OCI-LY1 (cell line): ENCODE data around the gene TRPC4.

Experiments used
- H2AFZ ChIP-seq: fragments of 200-600 bp; sonication (generic), shearing (Covaris generic); 2 replicates; pipeline ENCODE4 v1.6.0; 2014; ENCODE audit warnings: antibody characterized with exemption, mild to moderate bottlenecking, low read length
- H3F3A ChIP-seq: fragments of 200-600 bp; sonication (generic), shearing (Covaris generic); 2 replicates; pipeline ENCODE4 v1.6.0; 2014; ENCODE audit warnings: mild to moderate bottlenecking, antibody characterized with exemption, low read length, moderate library complexity; ENCODE audit not compliant: insufficient read depth
- H3K27ac ChIP-seq: fragments of 200-600 bp; sonication (generic); 2 replicates; pipeline ENCODE4 v1.5.1; 2014; ENCODE audit warnings: low read length, mixed run types, mild to moderate bottlenecking, low read depth; ENCODE audit not compliant: poor library complexity, severe bottlenecking
- H3K27me3 ChIP-seq: fragments of 200-600 bp; sonication (generic); 2 replicates; pipeline ENCODE4 v1.6.0; 2014; ENCODE audit warnings: antibody characterized with exemption, mild to moderate bottlenecking, low read length, moderate library complexity; ENCODE audit not compliant: insufficient read depth
- H3K36me3 ChIP-seq: fragments of 200-600 bp; sonication (generic); 2 replicates; pipeline ENCODE4 v1.6.1; 2014; ENCODE audit warnings: mild to moderate bottlenecking, antibody characterized with exemption, low read length, moderate library complexity, mixed read lengths; ENCODE audit not compliant: insufficient read depth
- H3K4me1 ChIP-seq: fragments of 200-600 bp; sonication (generic); 2 replicates; pipeline ENCODE4 v1.5.1; 2014; ENCODE audit warnings: mild to moderate bottlenecking, low read length, moderate library complexity; ENCODE audit not compliant: insufficient read depth, severe bottlenecking
- H3K4me2 ChIP-seq: fragments of 200-600 bp; sonication (generic), shearing (Covaris generic); 2 replicates; pipeline ENCODE4 v1.6.1; 2014; ENCODE audit warnings: low read length
- H3K4me3 ChIP-seq: fragments of 200-600 bp; sonication (generic); 2 replicates; pipeline ENCODE4 v1.5.1; 2014; ENCODE audit warnings: low read length, low read depth, mild to moderate bottlenecking, mixed read lengths; ENCODE audit not compliant: poor library complexity, severe bottlenecking
- H3K79me2 ChIP-seq: fragments of 200-600 bp; shearing (Covaris generic); 2 replicates; pipeline ENCODE4 v1.6.1; 2016; ENCODE audit warnings: mixed run types, low read length, mixed read lengths; ENCODE audit not compliant: insufficient read depth
- H3K9ac ChIP-seq: fragments of 200-600 bp; sonication (generic), shearing (Covaris generic); 2 replicates; pipeline ENCODE4 v1.6.1; 2014; ENCODE audit warnings: mild to moderate bottlenecking, low read length, mixed read lengths
- H3K9me2 ChIP-seq: fragments of 200-600 bp; sonication (generic), shearing (Covaris generic); 2 replicates; pipeline ENCODE4 v1.6.1; 2014; ENCODE audit warnings: low read depth, mild to moderate bottlenecking, low read length, mixed read lengths
- H3K9me3 ChIP-seq: fragments of 200-600 bp; shearing (Covaris generic); 2 replicates; pipeline ENCODE4 v1.6.1; 2014; ENCODE audit warnings: low read length, mixed read lengths
- H4K20me1 ChIP-seq: fragments of 200-600 bp; sonication (generic), shearing (Covaris generic); 2 replicates; pipeline ENCODE4 v1.6.0; 2016; ENCODE audit warnings: mild to moderate bottlenecking, low read length; ENCODE audit not compliant: insufficient read depth
- EZH2 ChIP-seq: fragments of 200-600 bp; sonication (generic), shearing (Covaris generic); IDR thresholded peaks from 2 replicates; pipeline ENCODE4 v1.8.0; 2017; ENCODE audit warnings: borderline replicate concordance, mixed run types, mild to moderate bottlenecking, antibody characterized with exemption, low read length, moderate library complexity, mixed read lengths
- TF ChIP-seq, protein P1 (sequence below): fragments of 200-600 bp; sonication (generic), shearing (Covaris generic); IDR thresholded peaks from 2 replicates; pipeline ENCODE4 v1.5.1; 2017; ENCODE audit warnings: mild to moderate bottlenecking, antibody characterized with exemption, low read length, moderate library complexity, mixed read lengths

TRPC4 gene

DNA sequence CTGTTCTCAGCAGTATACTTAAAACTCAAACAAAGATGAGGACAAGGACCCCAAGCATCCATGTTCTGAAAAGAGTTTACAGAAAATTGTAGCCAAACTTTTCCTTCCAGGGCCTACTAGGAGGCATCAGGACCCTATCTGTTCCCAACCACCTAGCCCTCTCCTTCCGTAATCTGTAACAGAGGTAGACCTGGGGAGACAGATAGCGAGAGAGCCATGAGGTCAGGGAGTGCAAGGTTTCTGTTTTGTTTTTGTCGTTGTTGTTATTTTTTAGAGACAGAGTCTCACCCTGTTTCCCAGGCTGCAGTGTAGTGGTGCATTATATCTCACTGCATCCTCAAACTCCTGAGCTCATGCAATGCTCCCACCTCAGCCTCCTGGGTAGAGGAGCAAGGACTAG, 187.1 kb downstream of the TRPC4 start:
- Histone ChIP-seq H3K4me2 (no peak overlapping the region), H3K36me3 (no peaks in the 10 kb centered on the region), H3F3A (no peaks in the 10 kb centered on the region), H3K9me3 (no peaks in the 10 kb centered on the region), H3K79me2 (no peaks in the 10 kb centered on the region), H3K27me3 (no peaks in the 10 kb centered on the region), H3K9me2 (no peaks in the 10 kb centered on the region), H3K4me3 (no peak overlapping the region), H2AFZ (no peak overlapping the region), H3K27ac (no peak overlapping the region), H3K4me1 (no peaks in the 10 kb centered on the region), H3K9ac (no peak overlapping the region), H4K20me1 (no peaks in the 10 kb centered on the region)
- TF ChIP-seq, protein P1, sequence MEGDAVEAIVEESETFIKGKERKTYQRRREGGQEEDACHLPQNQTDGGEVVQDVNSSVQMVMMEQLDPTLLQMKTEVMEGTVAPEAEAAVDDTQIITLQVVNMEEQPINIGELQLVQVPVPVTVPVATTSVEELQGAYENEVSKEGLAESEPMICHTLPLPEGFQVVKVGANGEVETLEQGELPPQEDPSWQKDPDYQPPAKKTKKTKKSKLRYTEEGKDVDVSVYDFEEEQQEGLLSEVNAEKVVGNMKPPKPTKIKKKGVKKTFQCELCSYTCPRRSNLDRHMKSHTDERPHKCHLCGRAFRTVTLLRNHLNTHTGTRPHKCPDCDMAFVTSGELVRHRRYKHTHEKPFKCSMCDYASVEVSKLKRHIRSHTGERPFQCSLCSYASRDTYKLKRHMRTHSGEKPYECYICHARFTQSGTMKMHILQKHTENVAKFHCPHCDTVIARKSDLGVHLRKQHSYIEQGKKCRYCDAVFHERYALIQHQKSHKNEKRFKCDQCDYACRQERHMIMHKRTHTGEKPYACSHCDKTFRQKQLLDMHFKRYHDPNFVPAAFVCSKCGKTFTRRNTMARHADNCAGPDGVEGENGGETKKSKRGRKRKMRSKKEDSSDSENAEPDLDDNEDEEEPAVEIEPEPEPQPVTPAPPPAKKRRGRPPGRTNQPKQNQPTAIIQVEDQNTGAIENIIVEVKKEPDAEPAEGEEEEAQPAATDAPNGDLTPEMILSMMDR: no peak
- TF ChIP-seq EZH2: no peak

DNA sequence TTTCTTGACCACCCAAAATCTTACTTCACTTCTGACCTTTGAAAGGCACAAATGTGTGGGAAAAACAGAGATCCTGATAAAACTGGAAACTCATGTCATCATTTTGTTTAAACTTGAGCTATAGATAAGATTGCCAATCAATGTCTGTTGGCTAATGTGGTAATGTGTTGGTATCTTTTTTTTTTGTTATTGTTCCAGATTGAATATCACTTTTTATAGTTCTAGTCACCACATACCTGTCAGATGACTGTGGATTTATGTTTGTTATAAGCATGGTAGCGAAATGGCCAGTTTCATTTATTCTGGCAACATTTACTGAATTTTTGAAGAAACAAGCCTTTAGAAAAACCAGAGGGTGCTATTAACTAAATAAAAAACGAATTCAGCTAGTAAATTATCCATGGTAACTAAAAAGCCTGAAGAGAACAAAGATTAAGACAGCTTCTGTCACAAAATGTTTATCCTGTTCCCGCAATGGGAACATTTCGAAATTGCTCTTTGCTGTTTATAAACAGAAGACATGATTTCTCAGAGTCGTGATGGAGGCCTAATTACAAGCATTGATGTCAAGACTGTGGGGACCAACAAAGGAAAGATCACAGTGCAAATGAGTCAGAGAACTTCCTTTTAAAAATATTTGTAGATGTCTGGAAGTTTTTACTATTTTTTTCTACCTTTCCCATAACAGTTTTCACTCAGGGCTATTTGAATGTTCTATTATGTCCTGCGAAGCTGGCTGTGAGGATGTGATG, 188.1 kb downstream of the TRPC4 start:
- Histone ChIP-seq H3K79me2 (no peaks in the 10 kb centered on the region), H3K27me3 (no peaks in the 10 kb centered on the region), H3F3A (no peaks in the 10 kb centered on the region), H3K4me2 (no peak overlapping the region), H4K20me1 (no peaks in the 10 kb centered on the region), H2AFZ (no peak overlapping the region), H3K9ac (no peak overlapping the region), H3K27ac (no peak overlapping the region), H3K4me3 (no peak overlapping the region), H3K4me1 (no peaks in the 10 kb centered on the region), H3K9me3 (no peaks in the 10 kb centered on the region), H3K36me3 (no peaks in the 10 kb centered on the region), H3K9me2 (no peaks in the 10 kb centered on the region)
- TF ChIP-seq, protein P1: no peak
- TF ChIP-seq EZH2: no peak

DNA sequence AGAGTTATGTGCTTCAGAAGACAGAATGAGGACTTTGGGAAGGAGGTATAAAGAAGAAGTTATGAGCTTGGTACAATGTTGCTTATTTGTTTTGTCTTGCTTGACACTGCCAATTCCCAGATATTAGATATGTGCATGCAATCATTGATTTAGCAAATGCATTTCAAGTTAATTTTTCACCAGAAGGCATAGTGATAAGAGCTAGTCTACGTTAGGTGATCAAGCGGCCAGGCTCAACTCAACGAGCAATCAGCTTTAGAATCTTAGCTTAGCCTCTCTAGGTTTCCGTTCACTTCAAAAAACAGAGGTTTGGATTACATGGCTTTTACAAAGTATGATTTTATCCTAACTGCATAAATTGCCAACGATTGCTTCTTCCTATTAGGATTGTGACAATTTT, 189.4 kb downstream of the TRPC4 start:
- Histone ChIP-seq H3K9me3 (no peaks in the 10 kb centered on the region), H3K4me3 (no peak overlapping the region), H4K20me1 (no peaks in the 10 kb centered on the region), H3K79me2 (no peaks in the 10 kb centered on the region), H3K9ac (no peak overlapping the region), H3K27ac (no peak overlapping the region), H2AFZ (no peak overlapping the region), H3K36me3 (no peaks in the 10 kb centered on the region), H3K4me2 (no peak overlapping the region), H3K27me3 (no peaks in the 10 kb centered on the region), H3F3A (no peaks in the 10 kb centered on the region), H3K9me2 (no peaks in the 10 kb centered on the region), H3K4me1 (no peaks in the 10 kb centered on the region)
- TF ChIP-seq, protein P1: no peak
- TF ChIP-seq EZH2: no peak
